HG03571 (cell line): ENCODE measurements around the gene SPNS2.

Experiments
- ATAC-seq: cut with Tn5 transposase; IDR thresholded peaks from one replicate; pipeline ENCODE4 v1.9.1; 2021; ENCODE audit not compliant: unreplicated experiment

Gene SPNS2

GRCh38 chr17:4479982-4480751 lies 18.5 kb upstream of the SPNS2 start:
- ATAC-seq = no peak

DNA sequence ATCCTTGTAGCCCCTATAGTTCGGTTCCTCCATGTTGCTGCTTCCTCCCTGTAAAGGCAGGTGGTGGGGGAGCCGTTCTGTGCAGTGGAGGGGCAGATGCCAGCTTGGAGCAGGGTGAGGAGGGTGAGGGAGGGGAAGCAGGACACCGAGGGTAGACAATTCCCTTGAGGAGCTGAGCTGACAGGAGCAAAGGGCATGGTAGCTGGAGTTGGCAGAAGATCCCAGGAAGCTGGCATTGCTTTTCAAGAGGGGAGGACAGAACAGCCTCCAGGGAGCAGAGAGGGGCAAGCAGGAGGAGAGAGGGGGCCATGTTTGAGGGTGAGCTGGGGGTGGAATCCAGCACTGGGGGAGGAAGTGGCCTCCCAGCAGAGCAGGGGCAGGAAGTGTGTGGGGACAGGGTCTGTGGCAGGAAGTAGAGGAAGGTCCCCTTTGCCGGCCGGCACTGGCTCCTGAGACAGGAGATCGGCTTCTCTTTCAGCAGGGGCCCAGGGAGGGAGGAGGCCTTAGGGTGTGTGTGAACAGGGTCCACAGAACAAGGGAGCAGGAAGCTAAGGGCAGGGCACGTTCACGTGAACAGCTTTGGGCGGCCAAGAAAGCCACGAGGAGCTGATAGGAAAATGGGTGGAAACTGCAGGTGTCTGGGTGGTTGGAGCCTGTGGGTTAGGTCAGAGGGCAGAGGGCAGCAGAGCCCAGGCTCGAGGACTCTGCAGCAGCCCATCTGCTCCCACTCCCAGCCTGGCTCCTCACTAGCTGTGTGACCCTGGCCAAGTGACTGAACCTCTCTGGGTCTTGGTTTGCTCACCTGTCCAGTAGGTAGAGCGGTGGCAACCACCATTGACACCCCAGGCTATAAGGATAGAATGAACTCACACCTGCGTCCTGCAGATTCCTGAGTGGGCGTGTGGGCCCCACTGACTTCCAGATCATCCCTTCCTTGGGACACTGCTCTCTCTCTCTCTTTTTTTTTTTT lies 17.5 kb upstream of the SPNS2 start:
- ATAC-seq = no peak

DNA sequence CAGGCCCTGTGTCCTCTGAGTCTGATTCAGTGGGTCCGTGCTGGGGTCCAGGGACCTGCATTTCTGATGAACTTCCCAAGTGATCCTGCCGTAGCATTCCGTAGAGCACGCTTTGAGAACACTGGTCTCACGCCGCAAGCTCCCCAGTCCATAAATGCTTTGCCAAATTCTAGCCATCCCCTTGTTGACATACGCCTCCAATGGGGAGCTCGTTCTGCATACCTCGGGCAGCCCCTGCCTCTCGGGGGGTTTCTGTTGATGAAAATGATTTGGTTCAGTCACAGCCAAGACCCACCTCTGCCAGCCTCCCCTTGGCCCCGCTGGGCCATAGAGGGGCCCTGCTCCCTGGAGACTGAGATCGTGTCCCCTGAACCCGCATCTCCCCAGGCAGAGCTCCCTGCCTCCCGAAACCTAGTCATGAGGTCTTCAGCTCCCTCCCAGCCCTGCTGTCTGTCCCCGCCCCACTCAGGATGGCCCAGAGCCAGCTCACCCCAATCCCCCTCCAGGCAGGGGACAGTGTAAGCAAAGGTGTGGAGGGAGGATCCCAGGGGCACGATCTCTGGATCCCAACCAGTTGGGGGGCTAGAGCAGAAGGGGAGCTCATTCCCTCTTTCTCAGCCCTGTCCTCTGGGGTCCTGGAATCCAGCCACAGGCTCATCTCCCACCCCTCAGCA lies 16.2 kb upstream of the SPNS2 start:
- no peak for ATAC-seq

GRCh38 chr17:4483012-4483840 lies 15.5 kb upstream of the SPNS2 start:
- no peak for ATAC-seq

DNA sequence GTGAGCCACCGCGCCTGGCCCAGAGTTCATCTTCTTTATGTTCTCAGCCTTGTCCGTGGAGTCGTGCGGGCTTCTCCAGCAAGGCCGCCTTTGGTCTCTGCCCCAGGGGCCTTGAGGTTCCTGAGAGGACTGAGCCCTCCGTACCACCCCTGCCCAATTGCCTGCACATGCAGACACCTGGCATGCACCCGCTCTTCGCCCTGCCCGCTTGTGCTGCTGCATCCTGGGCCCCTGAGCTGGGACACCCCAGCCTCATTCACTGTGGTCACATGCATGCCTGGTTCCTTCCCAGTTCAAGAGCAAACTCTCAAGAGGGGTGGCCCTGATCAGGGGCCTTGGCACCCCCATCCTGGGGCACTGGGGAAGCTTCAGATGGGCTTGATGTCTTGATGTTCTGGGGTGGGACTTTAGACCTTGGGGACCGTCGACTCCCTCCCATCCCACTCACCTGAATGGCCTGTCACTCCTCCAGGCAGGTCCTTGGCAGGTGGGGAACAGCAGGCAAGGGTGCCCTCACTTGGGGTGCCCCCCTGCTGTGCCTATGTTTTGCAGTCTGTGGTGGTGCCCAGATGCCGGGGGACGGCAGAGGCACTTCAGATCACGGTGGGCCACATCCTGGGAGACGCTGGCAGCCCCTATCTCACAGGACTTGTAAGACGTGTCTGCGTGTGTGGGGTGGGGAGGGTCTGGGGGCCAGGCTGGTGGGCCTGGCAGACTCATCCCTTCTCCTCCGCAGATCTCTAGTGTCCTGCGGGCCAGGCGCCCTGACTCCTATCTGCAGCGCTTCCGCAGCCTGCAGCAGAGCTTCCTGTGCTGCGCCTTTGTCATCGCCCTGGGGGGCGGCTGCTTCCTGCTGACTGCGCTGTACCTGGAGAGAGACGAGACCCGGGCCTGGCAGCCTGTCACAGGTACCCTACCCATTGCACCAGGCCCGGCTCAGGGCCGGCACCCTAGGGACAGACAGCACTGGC lies 12.7 kb upstream of the SPNS2 start:
- no peak for ATAC-seq

GRCh38 chr17:4487296-4487695 lies 11.4 kb upstream of the SPNS2 start:
- no peak for ATAC-seq

- no peak for ATAC-seq
Observed at GRCh38 chr17:4487820-4488716, 10.6 kb upstream of the SPNS2 start.

GRCh38 chr17:4488989-4489595 lies 9.6 kb upstream of the SPNS2 start:
- no peak for ATAC-seq

DNA sequence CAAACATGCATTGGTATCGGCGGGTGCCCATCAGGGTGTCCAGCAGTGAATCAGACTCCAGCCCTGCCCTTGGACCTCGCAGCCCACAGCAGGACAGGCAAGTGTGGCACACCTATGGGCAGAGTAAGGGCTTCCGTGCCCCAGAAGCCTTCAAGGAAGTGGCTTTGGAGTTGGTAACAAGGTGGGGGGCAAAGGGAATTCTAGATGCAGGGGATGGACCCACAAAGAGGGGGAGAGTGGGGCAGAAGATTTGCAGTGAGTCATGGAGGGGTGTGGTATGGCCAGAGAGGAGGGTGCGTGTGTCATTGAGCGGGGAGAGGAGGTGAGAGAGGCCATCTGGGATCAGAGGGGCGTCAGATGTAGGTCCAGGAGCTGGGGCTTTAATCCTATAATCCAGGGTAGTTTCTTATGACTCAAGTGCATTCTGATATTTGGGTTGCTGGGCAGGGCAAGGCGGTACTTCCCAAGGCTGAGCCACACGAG lies 8.5 kb upstream of the SPNS2 start:
- ATAC-seq = no peak

- no peak for ATAC-seq
Observed at GRCh38 chr17:4490637-4491061, 8.0 kb upstream of the SPNS2 start.

DNA sequence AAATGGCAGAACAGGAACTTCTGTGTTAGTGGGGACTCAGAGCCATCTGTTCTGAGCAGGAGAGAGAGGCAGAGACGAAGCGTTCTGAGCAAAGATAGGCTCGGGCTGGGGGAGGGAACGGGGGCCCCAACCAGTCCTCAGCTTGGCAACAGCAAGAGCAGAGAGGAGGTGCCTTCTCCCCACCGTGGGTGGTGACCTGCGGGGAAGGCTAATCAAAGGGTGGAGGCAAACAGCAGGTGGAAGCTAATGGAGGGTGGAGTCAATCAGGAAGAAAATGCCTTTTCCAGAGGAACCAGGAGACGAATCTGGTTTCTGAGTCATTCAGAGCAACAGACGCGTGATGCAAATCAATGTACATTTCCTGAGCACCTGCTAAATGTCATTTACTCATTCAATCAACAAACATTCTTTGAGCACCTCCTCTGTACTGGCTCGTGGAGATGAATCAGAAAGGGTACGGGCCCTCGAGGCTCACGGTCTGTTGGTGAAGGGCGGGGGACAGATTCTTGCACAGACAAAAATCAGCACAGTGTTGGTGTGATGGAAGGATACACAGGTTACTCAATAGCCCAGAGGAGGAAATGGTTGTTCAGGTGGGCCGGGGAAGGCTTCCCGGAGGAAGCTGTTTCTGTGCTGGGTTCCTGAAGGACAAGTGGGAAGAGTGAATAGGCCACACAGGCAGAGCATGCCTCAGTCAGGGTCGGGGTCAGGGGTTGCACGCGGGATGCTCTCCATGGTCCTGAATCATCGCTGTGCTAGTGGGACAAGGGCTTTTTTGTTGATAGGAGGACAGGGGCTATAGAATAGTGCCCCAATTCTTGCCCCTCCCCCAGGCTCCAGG lies 5.7 kb upstream of the SPNS2 start:
- ATAC-seq = no peak

DNA sequence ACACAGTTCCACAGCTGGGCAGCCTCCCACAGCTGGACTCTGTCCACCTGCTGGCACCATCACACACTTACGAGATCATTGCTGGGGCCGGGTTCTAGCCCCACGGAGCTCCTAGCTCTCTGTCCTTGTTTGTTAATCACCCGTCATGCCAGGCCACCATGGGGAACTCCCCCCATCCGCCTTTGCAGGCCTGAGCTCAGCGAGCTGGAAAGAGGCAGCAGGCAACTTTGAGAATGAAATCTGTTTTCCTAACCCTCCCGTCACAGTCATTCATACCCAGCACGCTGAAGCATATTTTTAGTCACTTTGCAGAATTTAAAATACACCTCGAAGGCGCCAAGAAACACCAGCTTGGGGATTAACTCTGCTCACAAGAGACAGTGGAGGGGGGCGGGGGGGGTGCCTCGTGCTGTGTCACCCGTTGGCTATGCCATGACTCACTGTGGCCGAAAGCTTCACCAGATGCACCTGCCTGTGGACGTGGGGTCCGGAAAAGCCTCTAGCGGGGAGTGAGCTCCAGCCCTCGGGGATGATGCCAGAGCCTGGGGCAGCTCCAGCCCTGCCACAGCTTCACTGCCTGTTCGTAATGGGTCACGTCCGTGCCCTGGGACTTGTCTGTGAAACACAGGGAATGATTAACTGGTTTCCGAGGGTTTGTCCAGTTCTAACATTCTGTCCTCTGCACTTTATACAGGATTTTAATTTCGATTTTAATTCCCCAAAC lies 1.4 kb upstream of the SPNS2 start:
- ATAC-seq = no peak

DNA sequence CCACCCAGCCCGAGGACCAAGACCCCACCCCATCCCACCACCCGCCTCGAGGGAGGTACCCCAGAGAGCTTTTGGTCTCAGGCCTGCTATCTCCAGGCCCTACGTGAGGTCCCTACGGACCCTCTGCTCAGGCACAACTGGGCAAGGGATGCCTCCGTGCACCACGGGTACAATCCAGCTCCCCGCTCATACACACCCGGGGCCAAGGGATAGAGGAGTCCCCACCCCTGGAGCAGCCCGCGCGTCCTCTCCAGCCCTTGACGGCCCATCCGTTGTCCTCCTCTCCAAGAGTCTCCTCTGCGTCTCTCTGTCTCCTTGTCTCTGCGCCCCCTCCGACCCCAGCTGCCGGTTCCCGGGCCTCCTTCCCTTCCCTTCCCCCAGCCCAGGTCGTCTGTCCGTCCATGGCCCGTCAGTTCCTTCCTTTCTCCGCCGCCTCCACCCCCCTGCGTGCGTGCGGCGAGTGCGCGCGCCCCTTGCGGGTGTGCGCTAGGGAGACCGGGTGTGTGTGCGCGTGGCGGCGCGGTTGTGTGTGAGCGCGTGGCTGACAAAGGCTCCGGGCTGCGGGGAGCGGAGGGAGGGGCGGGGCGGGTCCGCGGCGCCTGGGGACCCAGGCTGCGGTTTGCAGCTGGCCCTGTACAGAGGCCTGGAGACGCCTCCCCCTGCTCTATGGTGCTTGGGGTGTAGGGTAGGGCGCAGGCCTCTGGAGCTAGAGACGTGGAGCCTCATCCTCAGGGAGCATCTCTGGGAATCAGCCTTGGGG lies 930 bp downstream of the SPNS2 start:
- no peak for ATAC-seq

GRCh38 chr17:4500191-4500571 lies 1.5 kb downstream of the SPNS2 start:
- no peak for ATAC-seq

GRCh38 chr17:4501295-4501949 lies 2.7 kb downstream of the SPNS2 start:
- ATAC-seq = no peak
